HFF-Myc (cell line): ENCODE data around the gene CAMTA1.

Experiments
- DNase-seq: peaks from one replicate; pipeline ENCODE4 v3.0.0-alpha.2; 2011; ENCODE audit warnings: low read depth; ENCODE audit errors: extremely low read depth
- H3K4me3 ChIP-seq: replicated peaks from 2 replicates; pipeline ENCODE4 v1.5.1; 2011; ENCODE audit warnings: low read depth, mild to moderate bottlenecking, control low read depth, low read length
- CTCF ChIP-seq: IDR thresholded peaks from 2 replicates; pipeline ENCODE4 v1.5.1; 2012; ENCODE audit warnings: mild to moderate bottlenecking, low read depth, low read length, control low read depth; ENCODE audit errors: missing control alignments

CAMTA1 gene

GRCh38 chr1:7681401-7681800 lies 896.1 kb downstream of the CAMTA1 start:
- TF ChIP-seq CTCF: no peak
- no peak for DNase-seq
- no peak overlapping the region for H3K4me3 ChIP-seq

DNA sequence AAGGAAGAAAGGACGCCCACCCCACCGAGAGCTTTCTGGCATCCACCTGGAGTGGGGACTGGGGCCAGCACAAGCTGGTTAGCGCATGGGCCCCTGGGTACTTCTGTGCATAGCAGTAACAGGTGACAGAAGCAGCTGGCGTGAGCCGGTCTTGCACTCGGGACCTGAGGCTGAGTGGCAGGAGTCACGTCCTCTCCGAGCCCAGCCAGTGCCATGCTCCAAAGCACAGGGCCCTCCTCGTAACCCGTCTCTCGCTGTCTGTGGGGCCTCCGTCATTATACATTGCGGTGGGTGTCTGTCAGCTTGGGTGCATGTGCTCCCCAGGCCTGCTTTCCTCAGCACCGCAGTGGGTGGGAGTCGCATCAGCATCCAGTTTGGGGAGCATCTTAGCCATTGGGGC lies 898.3 kb downstream of the CAMTA1 start:
- no peak for TF ChIP-seq CTCF

GRCh38 chr1:7684132-7684531 lies 898.9 kb downstream of the CAMTA1 start:
- no peak for DNase-seq

More for the DNA sequence above, 898.3 kb downstream of the CAMTA1 start:
- no peak overlapping the region for H3K4me3 ChIP-seq
- DNase-seq: no peak

DNA sequence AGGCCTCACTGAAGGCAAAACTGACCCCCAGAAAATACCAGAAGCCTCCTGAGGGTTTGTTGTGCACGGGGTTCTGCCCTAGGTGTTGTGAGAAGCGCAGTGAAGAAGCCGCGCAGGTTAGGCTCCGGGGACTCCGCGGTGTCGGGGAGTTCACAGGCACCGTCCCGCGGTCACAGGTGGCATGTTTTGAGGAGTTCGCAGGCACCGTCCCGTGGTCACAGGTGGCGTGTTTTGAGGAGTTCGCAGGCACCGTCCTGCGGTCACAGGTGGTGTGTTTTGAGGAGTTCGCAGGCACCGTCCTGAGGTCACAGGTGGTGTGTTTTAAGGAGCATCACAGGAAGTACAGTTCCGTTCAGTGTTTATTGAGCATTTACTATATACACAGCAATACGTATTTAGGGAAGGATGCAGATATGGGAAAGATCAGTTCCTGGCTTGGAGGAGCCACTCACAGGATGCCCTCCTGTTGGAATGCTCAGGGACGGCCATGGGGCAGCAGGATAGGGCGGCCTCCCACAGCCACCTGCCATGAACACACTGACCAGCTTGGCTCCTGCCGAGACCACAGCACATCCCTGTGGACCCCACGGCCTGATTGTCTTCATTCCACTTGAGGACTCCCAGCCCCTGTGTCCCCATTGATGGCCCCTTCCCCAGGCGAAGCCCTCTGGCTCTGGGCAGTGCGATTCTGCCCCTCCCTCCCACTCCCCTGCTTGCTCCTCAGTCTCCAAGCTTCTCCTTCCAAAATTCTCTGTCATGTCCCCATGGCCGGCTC lies 899.8 kb downstream of the CAMTA1 start:
- no peak for TF ChIP-seq CTCF
- no peak for DNase-seq
- no peak overlapping the region for H3K4me3 ChIP-seq

More at GRCh38 chr1:7684132-7684531, 898.9 kb downstream of the CAMTA1 start:
- H3K4me3 ChIP-seq: no peak overlapping the region
- no peak for TF ChIP-seq CTCF

DNA sequence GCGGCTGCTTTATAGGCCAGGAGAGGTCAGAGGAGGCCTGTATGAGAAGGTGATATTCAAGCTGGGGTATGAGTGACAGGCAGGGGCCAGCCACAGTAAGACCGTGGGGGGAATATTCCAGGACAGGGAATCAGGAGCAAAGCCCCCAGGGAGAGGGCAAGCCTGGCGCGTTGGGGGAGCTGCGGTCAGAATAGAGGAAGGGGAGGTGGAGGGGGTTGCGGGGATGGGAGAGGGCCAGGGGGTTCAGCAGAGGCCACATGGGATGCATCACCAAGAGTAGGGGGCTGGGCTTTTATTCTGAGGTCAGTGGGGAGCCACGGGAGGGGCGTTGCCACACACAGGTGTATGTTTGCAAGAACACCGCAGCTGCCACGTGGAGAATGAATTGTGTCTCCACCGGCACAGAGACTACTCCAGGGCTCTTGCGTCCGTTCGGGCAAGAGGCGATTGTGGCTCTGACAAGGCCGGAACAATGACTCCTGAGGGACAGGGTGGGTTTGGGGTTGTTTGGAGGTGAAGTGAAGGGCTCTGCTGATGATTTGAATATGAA lies 901.1 kb downstream of the CAMTA1 start:
- no peak overlapping the region for H3K4me3 ChIP-seq
- DNase-seq: no peak
- TF ChIP-seq CTCF: no peak

- TF ChIP-seq CTCF: no peak
- no peak overlapping the region for H3K4me3 ChIP-seq
- no peak for DNase-seq
Observed at GRCh38 chr1:7687411-7687810, 902.2 kb downstream of the CAMTA1 start.
